ENCODE measurements around the gene ZNF146. TPM values are rescaled to one million over a fixed set of nuclear protein-coding genes. Genes with fewer than 3 reads are reported as not detected.
"Not testable (repeated sequence)": the region's sequence is repeated elsewhere in the genome, so short reads cannot be mapped to it uniquely, and the experiment has no call there.

ZNF146 gene
- total and polyA plus RNA-seq, 4 donors, result 13.6 to 101 (median 35.8) TPM

DNA sequence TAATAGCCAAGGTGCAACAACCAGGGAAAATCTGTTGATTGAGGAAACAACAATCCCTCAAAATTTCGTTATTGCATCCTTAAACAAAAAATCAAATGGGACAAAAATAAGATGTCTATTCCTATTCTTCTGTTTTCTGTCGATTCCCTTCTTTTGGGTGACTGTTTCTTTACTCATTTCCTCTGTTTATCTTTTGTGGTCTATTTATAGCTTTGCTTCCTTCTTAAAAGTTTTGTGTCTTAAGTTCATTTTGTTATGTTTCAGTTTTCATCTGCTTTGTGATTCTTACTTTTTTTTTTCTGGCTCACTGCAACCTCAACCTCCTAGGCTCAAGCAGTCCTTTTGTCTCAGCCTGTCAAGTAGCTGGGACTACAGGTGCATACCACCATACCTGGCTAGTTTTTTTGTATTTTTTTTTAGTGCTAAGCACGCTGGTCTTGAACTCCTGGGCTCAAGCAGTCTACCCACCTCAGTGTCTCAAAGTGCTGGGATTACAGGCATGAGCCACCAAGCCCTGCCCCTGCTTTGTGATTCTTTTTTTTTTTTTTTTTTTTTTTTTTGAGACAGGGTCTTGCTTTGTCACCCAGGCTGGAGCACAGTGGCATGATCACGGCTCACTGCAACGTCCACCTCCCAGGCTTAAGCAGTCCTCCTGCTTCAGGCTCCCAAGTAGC, 10.4 kb downstream of the ZNF146 start:
- Histone ChIP-seq H3K27ac (ENCODE audit: low read depth in 1 of 2, low read length in 1 of 2) (no peak overlapping the region), H3K9me3 (ENCODE audit: control insufficient read depth in 4 of 4, insufficient read depth in 3 of 4, low read length in 3 of 4) (peaks cover 0 to 28% (median 0%) of the 10 kb centered on the region in 4 donors), H3K4me3 (no peak overlapping the region), H3K27me3 (ENCODE audit: control insufficient read depth in 3 of 3, insufficient read depth in 3 of 3, low read length in 2 of 3) (no peaks in the 10 kb centered on the region), H3K9ac (ENCODE audit: insufficient read depth in 1 of 2, low read length in 2 of 2) (peak overlapping the region in 1 of 2 donors; percentile 9), H3K4me1 (ENCODE audit: control insufficient read depth in 5 of 5, insufficient read depth in 5 of 5, low read length in 5 of 5) (peaks cover 0 to 15% (median 8%) of the 10 kb centered on the region in 5 donors), H3K36me3 (ENCODE audit: control insufficient read depth in 4 of 4, insufficient read depth in 4 of 4, low read length in 4 of 4) (peaks cover 24 to 53% (median 44%) of the 10 kb centered on the region in 4 donors)
- DNase-seq (peak in 1 of 3 donors; percentile 31), ATAC-seq (ENCODE audit: insufficient read depth, low FRiP score) (no peak)
- TF ChIP-seq, protein P1, sequence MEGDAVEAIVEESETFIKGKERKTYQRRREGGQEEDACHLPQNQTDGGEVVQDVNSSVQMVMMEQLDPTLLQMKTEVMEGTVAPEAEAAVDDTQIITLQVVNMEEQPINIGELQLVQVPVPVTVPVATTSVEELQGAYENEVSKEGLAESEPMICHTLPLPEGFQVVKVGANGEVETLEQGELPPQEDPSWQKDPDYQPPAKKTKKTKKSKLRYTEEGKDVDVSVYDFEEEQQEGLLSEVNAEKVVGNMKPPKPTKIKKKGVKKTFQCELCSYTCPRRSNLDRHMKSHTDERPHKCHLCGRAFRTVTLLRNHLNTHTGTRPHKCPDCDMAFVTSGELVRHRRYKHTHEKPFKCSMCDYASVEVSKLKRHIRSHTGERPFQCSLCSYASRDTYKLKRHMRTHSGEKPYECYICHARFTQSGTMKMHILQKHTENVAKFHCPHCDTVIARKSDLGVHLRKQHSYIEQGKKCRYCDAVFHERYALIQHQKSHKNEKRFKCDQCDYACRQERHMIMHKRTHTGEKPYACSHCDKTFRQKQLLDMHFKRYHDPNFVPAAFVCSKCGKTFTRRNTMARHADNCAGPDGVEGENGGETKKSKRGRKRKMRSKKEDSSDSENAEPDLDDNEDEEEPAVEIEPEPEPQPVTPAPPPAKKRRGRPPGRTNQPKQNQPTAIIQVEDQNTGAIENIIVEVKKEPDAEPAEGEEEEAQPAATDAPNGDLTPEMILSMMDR (IDR thresholded peaks at IDR 0.05; ENCODE audit: control extremely low read depth, extremely low read depth), result no peak
- 43 to 55% methylated on average over 5 of the region's 5 CpGs for WGBS, 2 donors

DNA sequence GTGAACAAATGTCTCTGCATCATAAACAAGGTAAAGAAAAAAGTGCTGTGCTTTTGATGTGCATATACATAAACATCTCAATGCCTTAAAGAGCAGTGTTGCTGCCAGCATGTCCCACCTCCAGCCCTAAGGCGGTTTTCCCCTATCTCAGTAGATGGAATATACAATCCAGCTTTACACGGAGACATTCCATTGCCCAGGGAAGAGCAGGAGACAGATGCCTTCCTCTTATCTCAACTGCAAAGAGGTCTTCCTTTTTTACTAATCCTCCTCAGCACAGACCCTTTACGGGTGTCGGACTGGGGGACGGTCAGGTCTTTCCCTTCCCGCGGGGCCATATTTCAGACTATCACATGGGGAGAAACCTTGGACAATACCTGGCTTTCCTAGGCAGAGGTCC, 18.7 kb downstream of the ZNF146 start:
- not testable (repeated sequence) for H3K27me3 ChIP-seq (ENCODE audit: control insufficient read depth in 3 of 3, insufficient read depth in 3 of 3, low read length in 2 of 3); H3K27ac ChIP-seq (ENCODE audit: low read depth in 1 of 2, low read length in 1 of 2); H3K4me3 ChIP-seq; ATAC-seq (ENCODE audit: insufficient read depth, low FRiP score); H3K9ac ChIP-seq (ENCODE audit: insufficient read depth in 1 of 2, low read length in 2 of 2); DNase-seq; H3K4me1 ChIP-seq (ENCODE audit: control insufficient read depth in 5 of 5, insufficient read depth in 5 of 5, low read length in 5 of 5)
- WGBS, 2 donors, result 78 to 85% methylated on average over 7 of the region's 7 CpGs
- peaks cover 6 to 26% (median 14%) of the 10 kb centered on the region in 4 donors for H3K9me3 ChIP-seq (ENCODE audit: control insufficient read depth in 4 of 4, insufficient read depth in 3 of 4, low read length in 3 of 4)
- H3K36me3 ChIP-seq (ENCODE audit: control insufficient read depth in 4 of 4, insufficient read depth in 4 of 4, low read length in 4 of 4), result peaks cover 41 to 84% (median 64%) of the 10 kb centered on the region in 4 donors

DNA sequence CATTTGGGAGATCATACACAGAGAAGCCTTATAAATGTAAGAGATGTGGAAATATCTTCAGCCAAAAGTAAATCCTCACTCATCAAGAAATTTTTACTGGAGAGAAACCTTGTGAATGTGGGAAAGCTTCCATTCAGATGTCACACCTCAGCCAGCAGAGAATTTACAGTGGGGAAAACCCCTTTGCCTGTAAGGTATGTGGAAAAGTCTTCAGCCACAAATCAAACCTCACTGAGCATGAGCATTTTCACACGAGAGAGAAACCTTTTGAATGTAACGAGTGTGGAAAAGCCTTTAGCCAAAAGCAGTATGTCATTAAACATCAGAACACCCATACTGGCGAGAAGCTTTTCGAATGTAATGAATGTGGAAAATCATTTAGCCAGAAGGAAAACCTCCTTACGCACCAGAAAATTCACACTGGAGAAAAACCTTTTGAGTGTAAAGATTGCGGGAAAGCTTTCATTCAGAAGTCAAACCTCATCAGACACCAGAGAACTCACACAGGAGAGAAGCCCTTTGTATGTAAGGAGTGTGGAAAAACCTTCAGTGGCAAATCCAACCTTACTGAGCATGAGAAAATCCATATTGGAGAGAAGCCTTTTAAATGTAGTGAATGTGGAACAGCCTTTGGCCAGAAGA, 21.5 kb downstream of the ZNF146 start:
- ATAC-seq (ENCODE audit: insufficient read depth, low FRiP score) (no peak), DNase-seq (no peak)
- no peaks in the 10 kb centered on the region for H3K27me3 ChIP-seq (ENCODE audit: control insufficient read depth in 3 of 3, insufficient read depth in 3 of 3, low read length in 2 of 3)
- no peak overlapping the region for H3K27ac ChIP-seq (ENCODE audit: low read depth in 1 of 2, low read length in 1 of 2)
- H3K36me3 ChIP-seq (ENCODE audit: control insufficient read depth in 4 of 4, insufficient read depth in 4 of 4, low read length in 4 of 4), result peaks cover 36 to 66% (median 52%) of the 10 kb centered on the region in 4 donors
- no peak overlapping the region for H3K9ac ChIP-seq (ENCODE audit: insufficient read depth in 1 of 2, low read length in 2 of 2)
- TF ChIP-seq, protein P1 (IDR thresholded peaks at IDR 0.05; ENCODE audit: control extremely low read depth, extremely low read depth), result no peak
- no peaks in the 10 kb centered on the region for H3K4me1 ChIP-seq (ENCODE audit: control insufficient read depth in 5 of 5, insufficient read depth in 5 of 5, low read length in 5 of 5)
- 97 to 98% methylated on average over 6 of the region's 6 CpGs for WGBS, 2 donors
- no peak overlapping the region for H3K4me3 ChIP-seq
- H3K9me3 ChIP-seq (ENCODE audit: control insufficient read depth in 4 of 4, insufficient read depth in 3 of 4, low read length in 3 of 4), result peaks cover 6 to 28% (median 14%) of the 10 kb centered on the region in 4 donors

GRCh38 chr19:36236946-36237310, 22.0 kb downstream of the ZNF146 start:
- Histone ChIP-seq H3K9me3 (ENCODE audit: control insufficient read depth in 4 of 4, insufficient read depth in 3 of 4, low read length in 3 of 4) (peaks cover 6 to 28% (median 14%) of the 10 kb centered on the region in 4 donors), H3K9ac (ENCODE audit: insufficient read depth in 1 of 2, low read length in 2 of 2) (no peak overlapping the region), H3K36me3 (ENCODE audit: control insufficient read depth in 4 of 4, insufficient read depth in 4 of 4, low read length in 4 of 4) (peaks cover 32 to 64% (median 48%) of the 10 kb centered on the region in 4 donors), H3K4me3 (no peak overlapping the region), H3K27me3 (ENCODE audit: control insufficient read depth in 3 of 3, insufficient read depth in 3 of 3, low read length in 2 of 3) (no peaks in the 10 kb centered on the region), H3K27ac (ENCODE audit: low read depth in 1 of 2, low read length in 1 of 2) (no peak overlapping the region), H3K4me1 (ENCODE audit: control insufficient read depth in 5 of 5, insufficient read depth in 5 of 5, low read length in 5 of 5) (no peaks in the 10 kb centered on the region)
- DNase-seq (no peak), ATAC-seq (ENCODE audit: insufficient read depth, low FRiP score) (no peak)
- WGBS, 2 donors, result 97 to 98% methylated on average over 3 of the region's 3 CpGs
- TF ChIP-seq, protein P1 (IDR thresholded peaks at IDR 0.05; ENCODE audit: control extremely low read depth, extremely low read depth), result no peak

Measured in lung (tissue), 12 donors.